ENCODE measurements around the gene PLEKHG5. TPM values are rescaled to one million over a fixed set of nuclear protein-coding genes. Genes with fewer than 3 reads are reported as not detected.
"Not testable (repeated sequence)": the region's sequence is repeated elsewhere in the genome, so short reads cannot be mapped to it uniquely, and the experiment has no call there.

The PLEKHG5 gene
- polyA plus RNA-seq, 10 donors: 6.9 to 15.1 (median 9.8) TPM

DNA sequence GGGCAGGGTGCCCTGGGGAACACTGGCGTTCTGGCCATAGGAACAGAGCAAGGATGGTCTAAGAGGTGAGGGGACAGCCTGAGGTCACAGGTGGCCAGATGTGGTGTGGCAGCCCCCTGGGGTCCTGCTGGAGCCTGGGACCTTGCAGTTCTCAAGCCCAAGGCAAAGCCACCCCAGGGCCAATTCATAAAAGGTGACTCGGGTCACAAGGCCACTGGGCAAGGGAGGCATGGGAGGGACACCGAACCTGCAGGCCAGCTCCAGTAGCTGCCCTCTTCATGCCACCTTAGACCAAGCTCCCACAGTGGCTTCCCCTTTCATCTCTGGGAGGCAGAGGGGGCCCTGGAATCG lies 44.8 kb downstream of the PLEKHG5 start:
- DNase-seq: no peak

- DNase-seq: not testable (repeated sequence)
These were observed 45.5 kb downstream of the PLEKHG5 start for GRCh38 chr1:6445929-6446328.

GRCh38 chr1:6445062-6445763 lies 46.3 kb downstream of the PLEKHG5 start:
- DNase-seq: peak in 1 of 3 donors; percentile 36

DNA sequence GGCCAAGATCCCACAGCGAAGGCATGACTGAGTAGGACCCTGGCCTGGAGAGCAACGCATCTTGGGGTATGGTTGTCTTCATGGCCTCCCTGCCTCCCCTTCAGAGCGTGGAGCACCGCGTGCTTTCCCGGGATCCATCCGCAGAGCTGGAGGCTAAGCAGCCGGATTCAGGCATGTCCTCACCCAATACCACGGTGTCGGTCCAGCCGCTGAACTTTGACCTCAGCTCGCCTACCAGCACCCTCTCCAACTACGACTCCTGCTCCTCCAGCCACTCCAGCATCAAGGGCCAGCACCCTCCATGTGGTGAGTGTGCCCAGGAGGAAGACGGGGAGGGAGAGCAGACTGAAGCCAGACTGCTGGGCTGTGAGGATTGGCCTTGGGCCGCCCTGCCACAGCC lies 47.1 kb downstream of the PLEKHG5 start:
- DNase-seq: no peak

GRCh38 chr1:6443339-6444115 lies 47.9 kb downstream of the PLEKHG5 start:
- no peak for DNase-seq

GRCh38 chr1:6441586-6441985 lies 49.9 kb downstream of the PLEKHG5 start:
- no peak for DNase-seq

DNA sequence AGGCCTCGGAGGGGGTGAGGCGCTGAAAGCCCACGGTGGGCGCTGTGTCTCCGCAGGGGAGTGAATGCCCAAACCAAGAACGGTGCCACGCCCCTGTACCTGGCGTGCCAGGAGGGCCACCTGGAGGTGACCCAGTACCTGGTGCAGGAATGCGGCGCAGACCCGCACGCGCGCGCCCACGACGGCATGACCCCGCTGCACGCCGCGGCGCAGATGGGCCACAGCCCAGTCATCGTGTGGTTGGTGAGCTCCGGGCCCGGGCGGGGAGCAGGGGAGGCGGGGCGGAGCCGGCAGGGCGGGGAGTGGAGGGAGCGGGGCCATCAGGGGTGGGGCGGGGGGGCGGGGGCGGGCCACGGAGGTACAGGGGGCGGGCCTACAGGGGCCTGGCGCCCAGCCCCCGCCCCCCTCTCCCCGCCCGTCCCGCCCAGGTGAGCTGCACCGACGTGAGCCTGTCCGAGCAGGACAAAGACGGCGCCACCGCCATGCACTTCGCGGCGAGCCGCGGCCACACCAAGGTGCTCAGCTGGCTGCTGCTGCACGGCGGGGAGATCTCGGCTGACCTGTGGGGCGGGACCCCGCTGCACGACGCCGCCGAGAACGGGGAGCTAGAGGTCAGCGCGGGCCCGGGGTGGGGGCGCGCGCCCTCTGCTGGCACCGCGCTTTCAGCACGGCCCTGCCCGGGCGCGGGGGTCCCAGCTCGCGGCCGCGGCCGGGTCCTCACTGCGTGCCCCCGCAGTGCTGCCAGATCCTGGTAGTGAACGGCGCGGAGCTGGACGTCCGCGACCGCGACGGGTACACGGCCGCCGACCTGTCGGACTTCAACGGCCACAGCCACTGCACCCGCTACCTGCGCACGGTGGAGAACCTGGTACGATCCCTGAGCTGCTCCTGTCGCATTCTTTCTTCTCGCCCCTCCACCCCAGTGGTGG lies 51.0 kb downstream of the PLEKHG5 start:
- no peak for DNase-seq

DNA sequence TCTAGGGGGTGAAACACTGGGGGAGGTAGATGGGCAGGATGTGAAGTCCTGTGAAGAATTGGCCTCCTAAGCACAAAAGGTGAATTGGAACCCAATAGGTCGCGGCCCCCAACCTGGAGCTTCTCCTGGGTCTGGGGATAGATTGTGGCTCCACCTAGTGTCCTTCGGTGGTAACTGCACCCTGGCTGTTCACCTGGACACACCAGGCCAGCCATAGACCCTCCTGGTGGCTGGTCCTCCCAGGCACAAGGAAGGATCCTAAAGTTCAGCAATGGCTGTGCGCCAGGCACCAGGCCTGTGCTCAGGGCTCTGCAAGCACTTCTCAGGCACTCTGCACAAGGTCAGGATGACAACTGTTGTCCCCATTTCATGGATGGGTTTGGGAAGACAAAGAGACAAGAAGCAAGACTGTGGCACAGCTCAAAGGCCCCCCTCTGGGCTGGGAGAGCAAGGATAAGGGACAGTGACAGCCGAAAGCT lies 53.4 kb downstream of the PLEKHG5 start:
- peak; percentile 19 to 53 (median 46) for DNase-seq

GRCh38 chr1:6437012-6437700 lies 54.3 kb downstream of the PLEKHG5 start:
- not testable (repeated sequence) for DNase-seq

GRCh38 chr1:6436277-6436676 lies 55.2 kb downstream of the PLEKHG5 start:
- not testable (repeated sequence) for DNase-seq

DNA sequence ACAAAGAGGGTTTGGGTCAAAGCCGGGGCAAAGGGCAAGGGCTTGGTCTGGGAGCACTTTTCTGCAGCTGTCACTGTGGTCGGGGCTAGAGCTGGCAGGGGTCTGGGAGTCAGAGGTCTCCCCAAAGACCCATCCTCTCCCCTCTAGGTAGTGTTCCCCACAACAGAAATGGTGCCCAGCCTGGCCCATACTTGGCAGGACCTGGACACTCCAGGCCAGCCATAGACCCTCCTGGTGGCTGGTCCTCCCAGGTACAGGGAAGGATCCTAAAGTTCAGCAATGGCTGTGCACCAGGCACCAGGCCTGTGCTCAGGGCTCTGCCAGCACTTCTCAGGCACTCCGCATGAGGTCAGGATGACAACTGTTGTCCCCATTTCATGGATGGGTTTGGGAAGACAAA lies 55.9 kb downstream of the PLEKHG5 start:
- no peak for DNase-seq

DNA sequence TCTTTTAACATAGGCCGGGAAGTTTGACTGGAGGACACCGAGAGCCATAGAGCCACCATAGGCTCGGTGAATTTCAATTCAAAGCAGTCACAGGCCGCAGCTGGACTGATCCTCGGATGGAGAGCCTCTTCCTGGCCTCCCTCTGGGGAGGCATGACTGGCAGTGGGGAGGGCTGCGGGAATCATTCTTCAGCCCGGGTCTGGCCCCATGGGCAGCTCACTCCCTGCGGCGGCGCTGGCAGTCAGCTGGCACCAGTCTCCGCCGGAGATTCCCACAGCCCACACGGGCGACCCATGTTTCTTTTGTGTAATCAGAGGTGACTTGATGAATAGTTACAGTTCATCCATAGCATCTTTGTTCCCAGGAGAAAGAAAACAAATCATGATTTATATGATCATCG lies 56.3 kb downstream of the PLEKHG5 start:
- no peak for DNase-seq

DNA sequence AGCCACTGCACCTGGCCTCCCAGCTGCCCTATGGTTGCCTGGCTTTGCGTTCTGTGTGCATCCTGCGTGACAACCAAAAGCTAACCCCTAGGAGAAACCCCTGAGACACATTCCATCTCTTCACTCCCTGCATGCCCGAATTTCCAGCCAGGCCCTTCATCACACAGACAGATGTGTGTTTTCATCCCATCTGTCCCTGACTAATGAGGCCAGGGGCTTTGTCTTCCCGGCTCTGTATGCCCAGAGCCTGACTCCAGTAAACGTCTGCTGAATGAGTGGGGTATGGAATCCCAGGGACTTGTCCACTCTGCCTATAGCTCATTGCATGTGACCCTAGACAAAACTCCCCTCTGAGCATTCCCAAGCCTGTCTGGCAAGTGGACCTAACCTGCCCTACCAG lies 57.3 kb downstream of the PLEKHG5 start:
- DNase-seq: no peak

DNA sequence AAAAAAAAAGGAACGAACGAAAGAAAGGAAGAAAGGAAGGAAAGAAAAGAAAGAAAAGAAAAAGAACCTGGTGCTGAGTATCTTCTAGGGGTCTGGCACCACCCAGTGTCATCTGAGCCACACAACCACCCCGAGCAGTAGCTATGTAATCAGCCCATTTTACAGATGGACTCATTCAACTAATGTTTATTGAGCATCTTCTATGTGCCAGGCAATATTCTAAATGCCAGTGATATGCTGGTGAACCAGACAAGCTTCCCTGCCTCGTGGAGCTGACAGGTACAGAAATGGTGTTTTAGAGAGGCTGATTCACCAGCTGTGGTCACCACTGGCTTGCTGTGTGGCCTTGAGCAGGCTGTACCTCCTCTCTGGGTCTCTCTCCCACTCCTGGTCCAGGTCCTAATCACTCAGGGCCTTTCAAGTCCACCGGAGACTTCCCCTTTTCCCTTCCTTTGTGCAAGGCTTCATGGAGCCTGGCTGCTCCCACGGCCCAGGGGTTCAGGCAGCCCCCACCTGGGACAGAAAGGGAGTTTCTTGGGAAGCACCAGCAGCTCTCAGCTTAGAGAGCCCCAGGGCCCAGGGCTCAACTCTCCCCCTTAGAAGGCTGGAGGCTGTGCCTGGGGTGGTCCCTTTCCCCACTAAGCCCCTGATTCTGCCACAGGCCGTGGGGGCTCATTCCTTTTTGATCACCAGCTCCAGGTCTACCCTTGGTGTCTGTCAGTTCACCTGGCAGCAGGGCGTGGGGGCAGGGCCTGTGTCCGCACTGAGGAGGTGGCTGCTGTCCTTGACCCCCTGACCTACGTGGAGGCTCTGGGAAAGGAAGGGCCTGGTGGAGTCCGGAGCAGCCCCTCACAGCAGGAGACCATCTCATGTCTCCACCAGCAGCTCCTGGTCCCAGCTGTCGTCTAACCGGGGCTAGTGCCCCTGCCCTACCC lies 59.6 kb downstream of the PLEKHG5 start:
- not testable (repeated sequence) for DNase-seq

- DNase-seq: not testable (repeated sequence)
These were observed 61.6 kb downstream of the PLEKHG5 start for GRCh38 chr1:6429660-6430411.

- not testable (repeated sequence) for DNase-seq
These were observed 63.0 kb downstream of the PLEKHG5 start for GRCh38 chr1:6428453-6428852.

GRCh38 chr1:6427441-6428390 lies 63.8 kb downstream of the PLEKHG5 start:
- DNase-seq: no peak

DNA sequence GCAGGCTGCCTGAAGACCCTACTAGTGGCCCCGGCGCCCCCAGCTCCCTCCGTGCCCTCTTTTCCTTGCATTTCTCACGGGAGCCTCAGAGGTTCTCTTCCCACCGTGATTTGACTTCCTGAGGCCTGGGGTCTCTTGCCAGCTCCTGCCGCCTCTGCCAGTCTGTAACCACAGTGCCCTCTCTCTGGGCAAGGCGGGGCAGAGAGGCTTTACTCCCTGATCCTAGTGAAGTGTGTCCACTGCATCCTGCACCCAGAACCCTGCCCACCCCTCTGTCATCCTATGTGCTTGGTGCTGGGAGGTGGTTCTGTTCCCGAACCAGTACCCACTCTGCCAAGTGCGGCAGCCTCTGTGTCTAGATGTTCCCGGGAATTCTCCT lies 64.5 kb downstream of the PLEKHG5 start:
- no peak for DNase-seq
